ENCODE results near the gene VEPH1. TPM values are rescaled to one million over a fixed set of nuclear protein-coding genes. Genes with fewer than 3 reads are reported as not detected.
A peak's percentile ranks its signal among the peaks of the same experiment; 100 is the strongest.

The VEPH1 gene
- total and polyA plus RNA-seq, 2 donors from 2014 or later = 17.8 to 29.2 TPM

DNA sequence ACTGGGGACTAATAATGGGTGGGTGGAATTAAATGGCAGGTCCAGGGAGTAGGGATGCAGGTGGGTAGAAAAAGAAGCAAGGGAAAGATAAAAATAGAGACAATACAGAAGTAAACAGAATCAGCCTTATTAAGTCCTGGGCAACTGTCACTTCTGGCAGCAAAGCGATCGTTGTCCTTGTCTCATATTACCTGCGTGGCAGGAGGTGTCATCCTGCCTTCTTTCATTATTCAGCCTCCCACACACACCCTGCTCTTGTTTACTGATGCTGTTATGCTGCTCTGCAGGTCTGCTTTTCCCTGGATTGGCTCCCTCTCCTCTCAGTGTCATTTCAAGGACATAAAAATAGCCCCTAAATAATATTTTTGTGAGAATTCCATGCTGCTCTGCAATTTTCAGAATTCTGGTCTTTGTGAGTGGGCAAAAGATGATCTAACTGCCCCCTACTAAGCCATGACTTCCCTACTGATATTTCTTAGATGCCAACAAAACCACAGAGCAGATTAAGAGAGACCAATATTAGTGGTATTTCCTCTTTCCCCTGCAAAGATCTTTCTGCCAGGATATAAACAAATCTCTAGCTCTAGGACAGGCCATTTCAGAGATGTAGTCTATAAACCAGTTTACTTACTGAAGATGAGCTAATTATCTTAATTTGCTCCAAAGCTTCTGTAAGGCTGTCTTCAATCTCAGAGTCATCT is 8.5 kb downstream of the VEPH1 start:
- DNase-seq (peak in 4 of 5 donors; percentile 57 to 78 (median 68)), FAIRE-seq (no peak)
- no peak overlapping the region for H3K4me3 ChIP-seq (ENCODE audit: low read length in 3 of 3)
- H3K36me3 ChIP-seq (ENCODE audit: control insufficient read depth in 2 of 3, insufficient read depth in 3 of 3, low read length in 3 of 3) = no peaks in the 10 kb centered on the region
- peaks cover 2 to 17% (median 5%) of the 10 kb centered on the region in 3 donors for H3K4me1 ChIP-seq (ENCODE audit: control insufficient read depth in 2 of 3, insufficient read depth in 2 of 3, low read depth in 1 of 3, low read length in 3 of 3)
- H3K27me3 ChIP-seq (ENCODE audit: control insufficient read depth, insufficient read depth, low read length) = no peaks in the 10 kb centered on the region
- no peak overlapping the region for H3K27ac ChIP-seq (ENCODE audit: low read depth in 2 of 2, low read length in 2 of 2)
- H3K9me3 ChIP-seq (ENCODE audit: control insufficient read depth in 2 of 3, insufficient read depth in 1 of 3, low read length in 3 of 3) = no peaks in the 10 kb centered on the region
- intact Hi-C loops (cut with DNase I) = loop anchor here (5.0 kb wide), 1 partner anchor 292 kb away; no protein-coding TSS in a partner anchor
- TF ChIP-seq, protein P1, sequence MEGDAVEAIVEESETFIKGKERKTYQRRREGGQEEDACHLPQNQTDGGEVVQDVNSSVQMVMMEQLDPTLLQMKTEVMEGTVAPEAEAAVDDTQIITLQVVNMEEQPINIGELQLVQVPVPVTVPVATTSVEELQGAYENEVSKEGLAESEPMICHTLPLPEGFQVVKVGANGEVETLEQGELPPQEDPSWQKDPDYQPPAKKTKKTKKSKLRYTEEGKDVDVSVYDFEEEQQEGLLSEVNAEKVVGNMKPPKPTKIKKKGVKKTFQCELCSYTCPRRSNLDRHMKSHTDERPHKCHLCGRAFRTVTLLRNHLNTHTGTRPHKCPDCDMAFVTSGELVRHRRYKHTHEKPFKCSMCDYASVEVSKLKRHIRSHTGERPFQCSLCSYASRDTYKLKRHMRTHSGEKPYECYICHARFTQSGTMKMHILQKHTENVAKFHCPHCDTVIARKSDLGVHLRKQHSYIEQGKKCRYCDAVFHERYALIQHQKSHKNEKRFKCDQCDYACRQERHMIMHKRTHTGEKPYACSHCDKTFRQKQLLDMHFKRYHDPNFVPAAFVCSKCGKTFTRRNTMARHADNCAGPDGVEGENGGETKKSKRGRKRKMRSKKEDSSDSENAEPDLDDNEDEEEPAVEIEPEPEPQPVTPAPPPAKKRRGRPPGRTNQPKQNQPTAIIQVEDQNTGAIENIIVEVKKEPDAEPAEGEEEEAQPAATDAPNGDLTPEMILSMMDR (IDR thresholded peaks at IDR 0.05; ENCODE audit: borderline replicate concordance, extremely low read depth, insufficient read depth) = no peak
- no peak overlapping the region for H3K9ac ChIP-seq (ENCODE audit: low read length in 3 of 3)

DNA sequence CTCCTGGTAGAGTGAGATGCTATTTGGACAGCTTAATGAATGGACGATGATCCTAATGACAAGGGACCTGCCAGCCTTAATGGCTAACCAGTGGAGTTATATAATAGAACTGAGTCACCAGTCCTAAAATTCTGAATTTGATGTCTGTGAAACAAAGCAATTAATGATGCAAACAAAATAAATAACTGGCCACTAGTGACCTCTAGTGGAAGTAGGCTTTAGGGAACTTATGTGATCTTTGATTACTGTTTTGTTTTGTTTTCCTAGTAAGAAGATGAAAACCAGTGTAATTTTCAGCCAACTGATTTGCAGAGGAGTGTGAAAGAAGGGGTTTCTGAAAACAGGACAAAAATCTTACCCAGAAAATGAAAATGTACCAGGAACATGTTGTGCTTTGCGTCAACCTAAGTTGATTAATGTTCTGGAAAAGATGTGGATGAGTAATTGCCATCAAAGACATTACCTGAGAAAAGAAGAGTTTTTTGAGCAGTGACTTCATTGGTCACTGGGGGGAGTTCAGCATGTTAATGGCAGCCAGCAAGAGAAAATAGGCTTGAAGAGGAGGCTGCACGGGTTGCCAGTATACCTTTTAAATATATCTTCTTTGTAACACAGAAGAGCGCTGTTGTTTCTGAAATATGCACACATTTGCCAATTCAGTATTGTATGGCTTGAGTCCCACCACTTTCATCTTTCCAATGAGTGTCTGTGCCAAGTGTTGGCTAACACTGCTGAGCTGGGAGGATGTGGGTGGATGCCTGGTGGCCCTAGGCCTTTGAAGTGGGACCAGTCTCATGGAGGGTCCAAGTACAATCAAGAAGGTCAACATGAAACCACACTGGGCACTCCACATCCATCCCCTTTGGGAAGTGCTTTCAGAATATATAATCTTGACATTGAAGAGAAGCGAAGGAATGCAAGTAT is 9.3 kb downstream of the VEPH1 start:
- TF ChIP-seq, protein P1 (IDR thresholded peaks at IDR 0.05; ENCODE audit: borderline replicate concordance, extremely low read depth, insufficient read depth) = peak; percentile 44
- H3K9ac ChIP-seq (ENCODE audit: low read length in 3 of 3) = no peak overlapping the region
- FAIRE-seq = peak; percentile 80
- intact Hi-C loops (cut with DNase I) = loop anchor here (5.0 kb wide), 1 partner anchor 292 kb away; no protein-coding TSS in a partner anchor
- H3K27me3 ChIP-seq (ENCODE audit: control insufficient read depth, insufficient read depth, low read length) = no peaks in the 10 kb centered on the region
- H3K36me3 ChIP-seq (ENCODE audit: control insufficient read depth in 2 of 3, insufficient read depth in 3 of 3, low read length in 3 of 3) = no peaks in the 10 kb centered on the region
- no peak overlapping the region for H3K4me3 ChIP-seq (ENCODE audit: low read length in 3 of 3)
- no peaks in the 10 kb centered on the region for H3K9me3 ChIP-seq (ENCODE audit: control insufficient read depth in 2 of 3, insufficient read depth in 1 of 3, low read length in 3 of 3)
- peaks cover 2 to 16% (median 5%) of the 10 kb centered on the region in 3 donors for H3K4me1 ChIP-seq (ENCODE audit: control insufficient read depth in 2 of 3, insufficient read depth in 2 of 3, low read depth in 1 of 3, low read length in 3 of 3)
- H3K27ac ChIP-seq (ENCODE audit: low read depth in 2 of 2, low read length in 2 of 2) = no peak overlapping the region
- peak in 2 of 5 donors; percentile 78 to 87 for DNase-seq

DNA sequence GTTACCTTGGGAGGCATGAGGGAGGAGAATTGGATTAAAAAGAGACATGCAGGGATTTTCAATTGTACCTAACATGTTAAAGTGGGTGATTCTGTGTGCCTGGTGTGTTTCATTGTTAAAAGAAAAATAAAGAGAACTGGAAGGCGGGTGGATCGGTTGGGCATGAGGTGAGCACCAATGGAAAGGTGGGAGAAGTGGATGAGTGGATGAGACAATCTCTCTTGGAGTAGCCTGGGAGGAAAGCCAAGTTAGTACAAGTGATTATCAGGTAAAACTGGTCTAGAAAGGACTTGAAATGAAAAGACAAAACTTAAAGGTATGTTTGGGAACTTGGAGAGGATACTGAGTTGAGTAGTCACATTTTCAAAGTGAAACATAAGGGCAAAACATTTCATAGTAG is 12.1 kb downstream of the VEPH1 start:
- Histone ChIP-seq H3K9me3 (ENCODE audit: control insufficient read depth in 2 of 3, insufficient read depth in 1 of 3, low read length in 3 of 3) (no peaks in the 10 kb centered on the region), H3K36me3 (ENCODE audit: control insufficient read depth in 2 of 3, insufficient read depth in 3 of 3, low read length in 3 of 3) (no peaks in the 10 kb centered on the region), H3K4me3 (ENCODE audit: low read length in 3 of 3) (no peak overlapping the region), H3K27ac (ENCODE audit: low read depth in 2 of 2, low read length in 2 of 2) (no peak overlapping the region), H3K27me3 (ENCODE audit: control insufficient read depth, insufficient read depth, low read length) (no peaks in the 10 kb centered on the region), H3K4me1 (ENCODE audit: control insufficient read depth in 2 of 3, insufficient read depth in 2 of 3, low read depth in 1 of 3, low read length in 3 of 3) (peaks cover 0 to 2% (median 2%) of the 10 kb centered on the region in 3 donors), H3K9ac (ENCODE audit: low read length in 3 of 3) (no peak overlapping the region)
- FAIRE-seq (no peak), DNase-seq (no peak)
- intact Hi-C loops (cut with DNase I) = loop anchor here (5.0 kb wide), 1 partner anchor 289 kb away; no protein-coding TSS in a partner anchor
- TF ChIP-seq, protein P1 (IDR thresholded peaks at IDR 0.05; ENCODE audit: borderline replicate concordance, extremely low read depth, insufficient read depth) = no peak

Measured in kidney (tissue), 14 donors.